PC-9 (cell line): Measurements from ENCODE around the gene RSL1D1.

Experiments used
- CTCF ChIP-seq: fragments of 200-600 bp; sonication (generic); conservative IDR thresholded peaks from 2 replicates; pipeline ENCODE4 v1.6.1; 2017; ENCODE audit warnings: mixed run types, antibody characterized with exemption, mild to moderate bottlenecking, moderate library complexity
- EZH2 ChIP-seq: fragments of 200-600 bp; sonication (generic); IDR thresholded peaks from 2 replicates; pipeline ENCODE4 v1.8.0; 2017; ENCODE audit warnings: antibody characterized with exemption, low read depth

- no peak for TF ChIP-seq CTCF
- no peak for TF ChIP-seq EZH2
Measured at GRCh38 chr16:11851294-11852091, at the start of gene RSL1D1.
